GM21447 (cell line): Measurements from ENCODE around the gene SLC22A23.

Source experiments
- ATAC-seq: cut with Tn5 transposase; IDR thresholded peaks from one replicate; pipeline ENCODE4 v1.9.1; 2021; ENCODE audit not compliant: unreplicated experiment

The SLC22A23 gene

GRCh38 chr6:3422435-3423070, 34.3 kb downstream of the SLC22A23 start:
- ATAC-seq, result no peak

GRCh38 chr6:3421791-3422434, 34.9 kb downstream of the SLC22A23 start:
- no peak for ATAC-seq

- ATAC-seq, result no peak
Observed at GRCh38 chr6:3421143-3421542, 35.7 kb downstream of the SLC22A23 start.

- ATAC-seq, result no peak
Observed at GRCh38 chr6:3419624-3420272, 37.1 kb downstream of the SLC22A23 start.

GRCh38 chr6:3418496-3419060, 38.3 kb downstream of the SLC22A23 start:
- no peak for ATAC-seq

GRCh38 chr6:3417473-3417872, 39.4 kb downstream of the SLC22A23 start:
- ATAC-seq, result no peak

GRCh38 chr6:3415490-3415889, 41.4 kb downstream of the SLC22A23 start:
- no peak for ATAC-seq

- ATAC-seq, result no peak
Observed at GRCh38 chr6:3415082-3415453, 41.8 kb downstream of the SLC22A23 start.

GRCh38 chr6:3414327-3415081, 42.3 kb downstream of the SLC22A23 start:
- ATAC-seq, result no peak

- ATAC-seq, result no peak
Observed at GRCh38 chr6:3413592-3413991, 43.3 kb downstream of the SLC22A23 start.

- no peak for ATAC-seq
Observed at GRCh38 chr6:3412779-3413500, 43.9 kb downstream of the SLC22A23 start.

- ATAC-seq, result no peak
Observed at GRCh38 chr6:3411967-3412778, 44.7 kb downstream of the SLC22A23 start.

- ATAC-seq, result no peak
Observed at GRCh38 chr6:3410385-3411360, 46.2 kb downstream of the SLC22A23 start.

GRCh38 chr6:3409699-3410384, 47.0 kb downstream of the SLC22A23 start:
- no peak for ATAC-seq

GRCh38 chr6:3408665-3409064, 48.2 kb downstream of the SLC22A23 start:
- no peak for ATAC-seq

GRCh38 chr6:3407840-3408239, 49.0 kb downstream of the SLC22A23 start:
- no peak for ATAC-seq

- no peak for ATAC-seq
Observed at GRCh38 chr6:3406891-3407809, 49.7 kb downstream of the SLC22A23 start.
